ENCODE measurements around the gene KCNK1. TPM values are rescaled to one million over a fixed set of nuclear protein-coding genes. Genes with fewer than 3 reads are reported as not detected.

KCNK1 gene
- total and polyA plus RNA-seq, 2 of the 4 experiments (the other 2 are of a cell fraction): 0.90 to 1.6 TPM

- Histone ChIP-seq H2AK9ac (replicated peaks; ENCODE audit: low read depth, low read length, poor library complexity) (no peak overlapping the region), H3K14ac (replicated peaks; ENCODE audit: low read depth, low read length) (no peak overlapping the region), H3K18ac (ENCODE audit: low read depth, low read length) (no peak overlapping the region), H3K27me3 (ENCODE audit: control insufficient read depth, insufficient read depth, low read length) (no peaks in the 10 kb centered on the region), H3K4me3 (ENCODE audit: insufficient read depth, low read depth, low read length) (no peak overlapping the region), H2BK120ac (ENCODE audit: low read depth, low read length) (no peak overlapping the region), H4K5ac (ENCODE audit: low read depth, low read length) (no peak overlapping the region), H3K27ac (ENCODE audit: insufficient read depth, low read length) (no peak overlapping the region), H2BK20ac (ENCODE audit: low read depth, low read length) (no peak overlapping the region), H3K79me1 (ENCODE audit: low read depth in 1 of 2, low read length in 2 of 2) (no peaks in the 10 kb centered on the region), H2BK15ac (ENCODE audit: low read depth, low read length) (no peak overlapping the region), H3K23ac (ENCODE audit: low read depth, low read length) (no peak overlapping the region), H3K4ac (ENCODE audit: low read depth, low read length) (no peak overlapping the region), H2BK5ac (ENCODE audit: low read depth, low read length, poor library complexity, severe bottlenecking) (no peak overlapping the region), H3K4me1 (ENCODE audit: control insufficient read depth, insufficient read depth, low read length) (no peaks in the 10 kb centered on the region), H3K56ac (ENCODE audit: extremely low read depth, insufficient read depth, low read length) (no peak overlapping the region), H4K20me1 (ENCODE audit: insufficient read depth, low read length) (no peaks in the 10 kb centered on the region), H2AK5ac (ENCODE audit: low read depth, low read length) (no peak overlapping the region), H3K4me2 (ENCODE audit: low read depth, low read length) (no peak overlapping the region), H4K8ac (ENCODE audit: low read depth in 2 of 2, low read length in 2 of 2) (no peak overlapping the region), H3K36me3 (ENCODE audit: control insufficient read depth, insufficient read depth, low read length) (no peaks in the 10 kb centered on the region), H3K9me3 (ENCODE audit: control insufficient read depth, insufficient read depth, low read length) (peaks cover 5% of the 10 kb centered on the region), H2AFZ (replicated peaks; ENCODE audit: low read length, poor library complexity) (no peak overlapping the region), H3K9ac (ENCODE audit: low read depth, low read length) (no peak overlapping the region), H4K91ac (ENCODE audit: insufficient read depth, low read depth, low read length) (no peak overlapping the region), H3K9me1 (ENCODE audit: insufficient read depth, low read length) (no peaks in the 10 kb centered on the region)
- no TSS peak for BruUV-seq (replicated peaks)
- TF ChIP-seq FOS (IDR thresholded peaks at IDR 0.05; ENCODE audit: low read depth, low read length) (no peak), MAFK (IDR thresholded peaks at IDR 0.05; ENCODE audit: low read depth, low read length) (no peak), ELK1 (IDR thresholded peaks at IDR 0.05; ENCODE audit: borderline replicate concordance, low read depth, low read length) (no peak), RCOR1 (IDR thresholded peaks at IDR 0.05; ENCODE audit: insufficient replicate concordance, low read length) (no peak), NFE2L2 (IDR thresholded peaks at IDR 0.05; ENCODE audit: low read depth, low read length) (no peak), POLR2A (IDR thresholded peaks at IDR 0.05; ENCODE audit: low read depth, low read length) (no peak), BHLHE40 (IDR thresholded peaks at IDR 0.05; ENCODE audit: low read depth, low read length) (no peak), CHD1 (IDR thresholded peaks at IDR 0.05; ENCODE audit: low read depth, low read length) (no peak), CEBPB (IDR thresholded peaks at IDR 0.05; ENCODE audit: low read depth, low read length) (no peak), MXI1 (IDR thresholded peaks at IDR 0.05; ENCODE audit: borderline replicate concordance, low read depth, low read length) (no peak), RFX5 (IDR thresholded peaks at IDR 0.05; ENCODE audit: low read depth, low read length) (no peak), RAD21 (IDR thresholded peaks at IDR 0.05; ENCODE audit: low read length) (no peak), MAZ (IDR thresholded peaks at IDR 0.05; ENCODE audit: borderline replicate concordance, low read depth, low read length) (no peak)
- TF ChIP-seq, protein P1, sequence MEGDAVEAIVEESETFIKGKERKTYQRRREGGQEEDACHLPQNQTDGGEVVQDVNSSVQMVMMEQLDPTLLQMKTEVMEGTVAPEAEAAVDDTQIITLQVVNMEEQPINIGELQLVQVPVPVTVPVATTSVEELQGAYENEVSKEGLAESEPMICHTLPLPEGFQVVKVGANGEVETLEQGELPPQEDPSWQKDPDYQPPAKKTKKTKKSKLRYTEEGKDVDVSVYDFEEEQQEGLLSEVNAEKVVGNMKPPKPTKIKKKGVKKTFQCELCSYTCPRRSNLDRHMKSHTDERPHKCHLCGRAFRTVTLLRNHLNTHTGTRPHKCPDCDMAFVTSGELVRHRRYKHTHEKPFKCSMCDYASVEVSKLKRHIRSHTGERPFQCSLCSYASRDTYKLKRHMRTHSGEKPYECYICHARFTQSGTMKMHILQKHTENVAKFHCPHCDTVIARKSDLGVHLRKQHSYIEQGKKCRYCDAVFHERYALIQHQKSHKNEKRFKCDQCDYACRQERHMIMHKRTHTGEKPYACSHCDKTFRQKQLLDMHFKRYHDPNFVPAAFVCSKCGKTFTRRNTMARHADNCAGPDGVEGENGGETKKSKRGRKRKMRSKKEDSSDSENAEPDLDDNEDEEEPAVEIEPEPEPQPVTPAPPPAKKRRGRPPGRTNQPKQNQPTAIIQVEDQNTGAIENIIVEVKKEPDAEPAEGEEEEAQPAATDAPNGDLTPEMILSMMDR (conservative IDR thresholded peaks at IDR 0.05; ENCODE audit: low read depth, low read length): no peak
- TF ChIP-seq, protein P2, sequence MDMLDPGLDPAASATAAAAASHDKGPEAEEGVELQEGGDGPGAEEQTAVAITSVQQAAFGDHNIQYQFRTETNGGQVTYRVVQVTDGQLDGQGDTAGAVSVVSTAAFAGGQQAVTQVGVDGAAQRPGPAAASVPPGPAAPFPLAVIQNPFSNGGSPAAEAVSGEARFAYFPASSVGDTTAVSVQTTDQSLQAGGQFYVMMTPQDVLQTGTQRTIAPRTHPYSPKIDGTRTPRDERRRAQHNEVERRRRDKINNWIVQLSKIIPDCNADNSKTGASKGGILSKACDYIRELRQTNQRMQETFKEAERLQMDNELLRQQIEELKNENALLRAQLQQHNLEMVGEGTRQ (IDR thresholded peaks at IDR 0.05; ENCODE audit: low read depth, low read length): no peak
- dilution Hi-C loops (cut with HindIII; ENCODE audit: low sequenced_read_pairs, unreplicated experiment): no loop called here
- CTCF ChIA-PET: interaction anchor here (0.6 kb wide), 1 partner anchor 30 kb away, joined by 5 read pairs; no protein-coding TSS in a partner anchor
- DNase-seq (no peak), ATAC-seq (ENCODE audit: low read depth) (no peak)
- POLR2A ChIA-PET (ENCODE audit: unreplicated experiment): no interaction called here
- in situ Hi-C loops (cut with MboI; ENCODE audit: low sequenced_read_pairs): no loop called here
- WGBS, 2 experiments (ENCODE audit: extremely low coverage in 2 of 2, insufficient read length in 1 of 2): 60% methylated on average over 1 of the region's 4 CpGs; no CpG with 5 or more reads in 1 of the 2 experiments
- intact Hi-C loops (cut with micrococcal nuclease): no loop called here
Observed at GRCh38 chr1:233570706-233571105, 43.2 kb upstream of the KCNK1 start.

Measured in IMR-90 (cell line).